Left lung (tissue), 10 donors: ENCODE data around the gene PRPS2. TPM values are rescaled to one million over a fixed set of nuclear protein-coding genes. Genes with fewer than 3 reads are reported as not detected.

Source experiments
- ATAC-seq: fragments of 200-7000 bp; cut with Tn5 transposase; one replicate; pipeline ENCODE4 v1.9.1; 2020; ENCODE audit warnings: moderate library complexity
- DNase-seq, 4 donors: peaks; one replicate each; pipeline ENCODE4 v3.0.0-alpha.2; 2013 to 2020
- H3K27ac ChIP-seq, 2 donors: fragments of 200-600 bp; sonication (generic) in 1 of 2; one replicate each; pipeline versions ENCODE4 v1.5.0 to v1.8.0; 2020 to 2021
- H3K27me3 ChIP-seq, 2 donors: fragments of 200-600 bp; sonication (generic) in 1 of 2; one replicate each; pipeline versions ENCODE4 v1.5.0 to v1.8.0; 2020 to 2021
- H3K36me3 ChIP-seq, 2 donors: fragments of 200-600 bp; sonication (generic) in 1 of 2; one replicate each; pipeline versions ENCODE4 v1.5.0 to v1.8.0; 2020 to 2021
- H3K4me1 ChIP-seq, 2 donors: fragments of 200-600 bp; one replicate each; pipeline ENCODE4 v1.8.0; 2021
- H3K4me3 ChIP-seq, 2 donors: fragments of 200-600 bp; sonication (generic) in 1 of 2; one replicate each; pipeline versions ENCODE4 v1.5.0 to v1.8.0; 2020 to 2021; ENCODE audit warnings: mild to moderate bottlenecking in 1 of 2
- H3K9me3 ChIP-seq, 2 donors: fragments of 200-600 bp; sonication (generic) in 1 of 2; one replicate each; pipeline versions ENCODE4 v1.5.0 to v1.8.0; 2020 to 2021
- CTCF ChIP-seq, 2 donors: fragments of 200-600 bp; sonication (generic) in 1 of 2; IDR thresholded peaks; one replicate each; pipeline versions ENCODE4 v1.5.0 to v1.8.0; 2021; ENCODE audit warnings: antibody characterized with exemption in 2 of 2
- intact Hi-C, 2 donors: fragments of 100-400 bp; cut with DNase I; formaldehyde crosslinking; loops; one replicate each; pipeline versions ENCODE4 v1.11.2 to v1.14.2; 2022
- polyA plus RNA-seq, 6 donors: library from polyadenylated mRNA; unstranded; fragments of 120-200 nt; gene quantifications; one replicate each; pipeline ENCODE4 v1.2.1, GENCODE V29; 2013; ENCODE audit not compliant: insufficient read length in 6 of 6
- total RNA-seq, 2 donors: library from RNA; stranded (reverse); fragmentation: NEBNext Ultra II Directional; extraction: Animal tissue kit (Norgen Biotek cat#: 25700); gene quantifications; one replicate each; pipeline ENCODE4 v1.2.1, GENCODE V29; 2021
- donor health status: DM: no; HTN: yes; CAD: no.
- donor health status: DM: no; HTN: no; CAD: no.

PRPS2 gene
- total and polyA plus RNA-seq, 8 donors = 29.2 to 36.4 (median 32.5) TPM

- Histone ChIP-seq H3K9me3 (no peaks in the 10 kb centered on the region), H3K27ac (no peak overlapping the region), H3K36me3 (no peaks in the 10 kb centered on the region), H3K4me1 (no peaks in the 10 kb centered on the region), H3K4me3 (peak overlapping the region; percentile 44 to 58), H3K27me3 (peaks cover 0 to 3% of the 10 kb centered on the region in 2 donors)
- peak; percentile 43 for ATAC-seq
- no peak for TF ChIP-seq CTCF (IDR thresholded peaks at IDR 0.05)
- intact Hi-C loops = no loop called here
- no peak for DNase-seq
Observed at GRCh38 chrX:12790885-12791256, 341 bp upstream of the PRPS2 start.

GRCh38 chrX:12792711-12793110 is 1.5 kb downstream of the PRPS2 start:
- no peaks in the 10 kb centered on the region for H3K4me1 ChIP-seq
- TF ChIP-seq CTCF (IDR thresholded peaks at IDR 0.05) = no peak
- ATAC-seq (no peak), DNase-seq (no peak)
- H3K4me3 ChIP-seq = no peak overlapping the region
- no peaks in the 10 kb centered on the region for H3K36me3 ChIP-seq
- H3K27ac ChIP-seq = no peak overlapping the region
- H3K9me3 ChIP-seq = no peaks in the 10 kb centered on the region
- no peaks in the 10 kb centered on the region for H3K27me3 ChIP-seq
- intact Hi-C loops = no loop called here

DNA sequence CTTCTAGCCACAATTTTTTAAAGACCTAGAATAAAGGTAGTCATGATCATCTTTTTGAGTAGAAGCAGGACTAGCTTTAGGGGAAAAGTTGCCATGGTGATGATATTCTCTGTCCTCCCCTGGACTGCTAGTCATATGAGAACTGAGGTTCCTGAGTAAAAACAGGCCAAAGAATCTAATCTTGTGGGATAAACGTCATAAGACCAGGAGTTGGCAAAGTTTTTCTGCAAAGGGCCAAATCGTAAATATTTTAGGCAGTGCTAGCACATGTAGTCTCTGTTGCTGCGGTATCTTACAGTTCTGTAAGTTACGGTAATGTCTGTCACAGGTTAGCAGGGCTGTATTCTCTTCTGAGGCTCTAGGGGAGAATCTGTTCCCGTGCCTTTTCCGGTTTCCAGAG is 3.4 kb downstream of the PRPS2 start:
- Histone ChIP-seq H3K27ac (no peak overlapping the region), H3K4me1 (no peaks in the 10 kb centered on the region), H3K36me3 (peaks cover 0 to 4% of the 10 kb centered on the region in 2 donors), H3K27me3 (no peaks in the 10 kb centered on the region), H3K9me3 (no peaks in the 10 kb centered on the region), H3K4me3 (no peak overlapping the region)
- no peak for DNase-seq
- intact Hi-C loops = no loop called here
- ATAC-seq = no peak
- no peak for TF ChIP-seq CTCF (IDR thresholded peaks at IDR 0.05)

- Histone ChIP-seq H3K9me3 (no peaks in the 10 kb centered on the region), H3K4me3 (no peak overlapping the region), H3K4me1 (no peaks in the 10 kb centered on the region), H3K36me3 (peaks cover 0 to 10% of the 10 kb centered on the region in 2 donors), H3K27me3 (no peaks in the 10 kb centered on the region), H3K27ac (no peak overlapping the region)
- no peak for TF ChIP-seq CTCF (IDR thresholded peaks at IDR 0.05)
- DNase-seq = no peak
- intact Hi-C loops = no loop called here
- no peak for ATAC-seq
Observed at GRCh38 chrX:12798601-12799000, 7.4 kb downstream of the PRPS2 start.

DNA sequence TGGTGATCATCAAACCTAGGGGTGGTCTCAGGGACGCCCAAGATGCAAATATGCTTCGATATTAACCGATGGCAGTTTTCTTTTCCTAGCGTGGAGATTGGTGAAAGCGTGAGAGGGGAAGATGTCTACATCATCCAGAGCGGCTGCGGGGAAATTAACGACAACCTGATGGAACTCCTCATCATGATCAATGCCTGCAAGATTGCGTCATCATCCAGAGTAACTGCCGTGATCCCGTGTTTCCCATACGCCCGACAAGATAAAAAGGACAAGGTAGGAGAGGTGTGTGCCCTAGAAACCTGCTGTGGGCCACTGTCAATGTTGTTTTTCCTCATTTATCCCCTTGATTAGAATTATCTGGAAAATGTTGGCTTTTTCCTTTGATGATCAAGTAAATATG is 7.9 kb downstream of the PRPS2 start:
- no peaks in the 10 kb centered on the region for H3K9me3 ChIP-seq
- no peaks in the 10 kb centered on the region for H3K4me1 ChIP-seq
- peaks cover 0 to 10% of the 10 kb centered on the region in 2 donors for H3K36me3 ChIP-seq
- no peak overlapping the region for H3K4me3 ChIP-seq
- H3K27me3 ChIP-seq = no peaks in the 10 kb centered on the region
- TF ChIP-seq CTCF (IDR thresholded peaks at IDR 0.05) = no peak
- no peak for DNase-seq
- ATAC-seq = no peak
- intact Hi-C loops = no loop called here
- no peak overlapping the region for H3K27ac ChIP-seq
